GM19324 (cell line): ENCODE results near the gene PDE4D.

Source experiments
- ATAC-seq: cut with Tn5 transposase; IDR thresholded peaks from one replicate; pipeline ENCODE4 v1.9.1; 2021; ENCODE audit warnings: mild to moderate bottlenecking, moderate library complexity; ENCODE audit not compliant: unreplicated experiment, low FRiP score

Gene PDE4D

GRCh38 chr5:59665086-59665831 lies 228.3 kb downstream of the PDE4D start:
- ATAC-seq, result no peak

DNA sequence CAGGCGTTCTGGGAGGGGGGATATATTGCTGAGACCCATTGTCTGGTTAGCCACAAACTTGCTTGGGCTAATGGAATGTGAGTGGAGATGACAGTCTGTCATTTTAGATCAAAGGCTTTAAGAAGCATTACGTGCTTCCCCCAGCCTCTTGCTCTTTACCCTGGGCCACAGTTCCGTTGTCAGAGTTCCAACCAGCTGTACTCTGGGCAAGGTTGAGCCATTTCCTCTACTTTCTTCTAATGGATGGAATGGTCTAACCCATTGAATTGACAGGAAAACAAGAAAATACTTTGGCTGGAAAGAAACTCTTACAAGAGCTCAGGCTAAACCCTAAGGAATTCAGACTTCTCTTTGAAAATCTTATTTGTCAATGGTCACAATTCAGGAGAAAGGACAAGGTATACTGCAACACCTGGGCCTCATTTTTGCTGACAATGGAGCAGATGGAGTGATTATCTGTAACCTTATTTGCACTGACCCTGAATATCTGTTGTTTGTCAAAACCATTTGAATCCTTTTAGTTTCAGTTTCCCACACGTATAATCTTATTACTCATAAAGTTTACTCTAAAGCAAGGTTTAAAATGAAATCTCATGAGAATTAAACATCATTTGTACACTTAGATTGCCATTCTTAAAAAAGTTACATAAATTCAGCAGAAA lies 231.4 kb downstream of the PDE4D start:
- ATAC-seq, result no peak

DNA sequence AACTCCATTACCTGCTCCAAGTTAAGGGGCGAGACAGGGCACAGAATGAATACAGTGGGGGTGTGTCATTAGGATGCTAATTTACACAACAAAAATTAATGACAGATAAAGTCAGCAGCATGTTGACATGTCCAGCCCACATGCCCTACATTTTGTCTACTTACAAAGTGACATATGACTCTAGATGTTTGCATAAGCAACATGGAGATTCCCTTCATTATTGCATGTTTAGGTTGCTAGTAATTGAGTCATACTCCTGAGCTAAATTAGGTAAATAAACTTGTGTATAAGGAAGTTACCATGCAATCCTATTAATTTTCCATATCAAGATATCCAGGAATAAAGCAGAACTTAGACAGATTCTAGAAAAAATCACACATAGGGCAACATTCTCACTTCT lies 232.2 kb downstream of the PDE4D start:
- ATAC-seq, result no peak

GRCh38 chr5:59660737-59661136 lies 232.8 kb downstream of the PDE4D start:
- no peak for ATAC-seq

- no peak for ATAC-seq
Observed at GRCh38 chr5:59656351-59657254, 236.9 kb downstream of the PDE4D start.

GRCh38 chr5:59655693-59656309 lies 237.7 kb downstream of the PDE4D start:
- ATAC-seq, result no peak

- ATAC-seq, result no peak
Observed at GRCh38 chr5:59654691-59655090, 238.8 kb downstream of the PDE4D start.

- ATAC-seq, result no peak
Observed at GRCh38 chr5:59652449-59652848, 241.1 kb downstream of the PDE4D start.

GRCh38 chr5:59648949-59649921 lies 244.3 kb downstream of the PDE4D start:
- no peak for ATAC-seq

DNA sequence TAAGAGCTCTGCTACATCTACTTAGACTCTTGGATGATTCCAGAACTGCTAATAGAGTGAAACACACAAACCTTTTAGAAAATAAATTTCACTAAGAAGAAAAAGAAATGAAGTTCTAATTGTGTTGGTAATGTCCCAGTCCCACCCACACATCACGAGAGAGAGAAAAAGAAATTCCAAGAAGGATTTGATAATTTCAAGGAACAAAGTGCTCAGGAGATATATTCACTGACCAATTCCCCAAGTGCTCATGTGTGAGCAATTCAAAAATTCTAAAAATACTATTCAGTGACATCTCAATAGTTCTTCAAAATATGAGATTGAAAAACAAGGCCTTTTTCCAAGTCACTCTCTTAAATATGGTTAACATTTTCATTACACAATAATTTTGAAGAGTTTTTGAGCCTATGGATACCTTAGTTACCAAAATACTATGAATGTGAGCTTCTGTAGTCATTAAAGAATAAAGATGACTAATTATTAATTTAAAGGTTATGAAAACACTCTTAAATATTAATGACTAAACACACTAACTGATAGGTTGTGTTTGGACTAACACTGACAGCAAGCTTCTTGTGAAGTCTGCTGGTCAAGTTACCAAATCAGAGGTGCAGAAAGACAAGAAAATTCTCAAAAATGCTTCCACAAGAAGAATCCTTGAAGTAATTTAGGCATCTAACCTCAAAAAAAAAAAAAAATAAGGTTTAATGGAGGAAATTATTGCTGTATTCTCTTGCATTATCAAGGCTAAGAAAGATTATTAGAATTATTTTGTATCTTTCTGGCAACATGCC lies 245.3 kb downstream of the PDE4D start:
- ATAC-seq, result no peak

- ATAC-seq, result no peak
Observed at GRCh38 chr5:59645380-59645779, 248.1 kb downstream of the PDE4D start.

DNA sequence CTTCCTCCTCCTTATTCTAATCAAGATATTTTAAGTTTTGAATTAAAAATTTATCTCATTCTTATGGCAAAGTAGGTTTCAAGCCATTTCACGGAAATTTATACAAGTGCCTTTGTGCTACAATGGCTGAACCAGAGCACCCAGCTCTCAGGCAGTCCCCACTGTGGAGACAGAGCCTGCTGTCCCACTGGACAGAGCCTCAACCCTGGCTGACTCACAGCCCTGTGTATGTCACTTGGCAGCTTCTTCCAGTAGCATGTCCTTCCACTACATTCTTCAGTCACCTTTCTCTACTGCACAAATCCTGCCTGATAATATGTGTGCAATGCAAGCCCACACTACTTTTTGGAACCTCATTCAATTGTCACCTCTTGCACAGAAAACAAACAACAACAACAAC lies 253.1 kb downstream of the PDE4D start:
- ATAC-seq, result no peak

- no peak for ATAC-seq
Observed at GRCh38 chr5:59637884-59638580, 255.5 kb downstream of the PDE4D start.

DNA sequence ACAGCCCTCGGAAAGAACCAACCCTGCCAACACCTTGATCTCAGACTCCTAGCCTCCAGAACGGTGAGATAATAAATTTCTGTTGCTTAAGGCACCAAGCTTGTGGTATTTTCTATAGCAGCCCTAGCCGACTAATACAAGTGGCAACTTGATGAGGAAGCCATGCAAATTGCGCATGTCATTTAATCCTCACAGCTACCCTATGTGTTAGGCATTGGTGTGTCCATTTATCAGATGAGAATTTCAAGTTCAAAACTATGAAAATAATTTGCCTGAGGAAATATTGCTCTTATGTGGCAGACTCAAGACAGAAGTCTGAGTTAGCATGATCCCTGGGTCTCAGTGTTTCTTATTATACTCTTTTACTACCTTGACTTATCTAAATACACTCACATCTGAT lies 264.0 kb downstream of the PDE4D start:
- ATAC-seq, result no peak

DNA sequence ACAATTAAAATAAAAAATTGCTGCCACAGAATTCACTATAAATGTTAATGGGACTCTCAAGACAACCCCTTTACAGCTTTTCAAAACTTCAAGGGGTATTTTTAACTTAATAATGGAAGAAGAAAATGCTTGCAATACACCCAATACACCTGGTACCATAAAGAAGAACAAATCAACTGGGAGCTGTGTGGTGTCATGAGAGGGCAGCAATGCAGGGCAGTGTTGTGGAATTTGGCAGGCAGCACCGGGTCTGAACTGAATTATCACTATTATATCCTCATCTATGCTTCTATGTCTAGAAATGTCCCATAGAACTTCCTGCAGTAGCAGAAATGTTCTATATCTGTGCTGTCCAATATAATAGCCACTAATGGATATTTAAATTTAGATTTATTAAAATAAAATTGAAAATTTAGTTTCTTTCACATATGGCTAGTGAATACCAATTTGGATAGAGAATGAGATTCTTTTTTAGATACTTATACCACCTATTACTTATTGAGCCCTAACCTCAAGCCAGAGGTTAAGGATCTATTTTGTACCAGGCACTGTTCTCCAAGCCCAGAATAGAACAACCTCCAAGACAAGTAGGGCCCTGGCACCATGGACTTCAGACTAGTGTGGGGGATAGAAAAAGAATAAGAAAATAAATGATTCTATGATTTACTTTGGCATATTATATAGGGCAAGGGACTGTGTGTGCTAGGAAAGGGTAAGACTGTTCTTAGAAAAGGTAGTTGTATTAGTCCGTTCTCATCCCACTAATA lies 265.3 kb downstream of the PDE4D start:
- no peak for ATAC-seq

DNA sequence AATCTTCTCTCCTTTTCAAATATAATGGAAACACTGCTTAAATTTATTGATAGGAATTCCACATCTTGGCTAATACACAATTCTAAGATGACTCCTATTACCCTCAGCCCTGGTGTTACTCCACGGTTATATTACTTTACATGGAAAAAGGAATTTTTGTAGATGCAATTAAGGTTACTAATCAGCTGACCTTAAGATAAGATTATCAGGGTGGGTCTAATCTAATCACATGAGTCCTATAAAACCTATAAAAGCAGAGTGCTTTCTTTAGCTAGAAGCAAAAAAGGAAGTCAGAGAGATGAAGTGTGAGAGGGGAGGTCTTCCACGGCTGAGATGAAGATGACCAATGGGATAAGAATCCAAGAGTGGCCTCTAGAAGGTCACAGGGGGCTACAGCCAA lies 268.6 kb downstream of the PDE4D start:
- no peak for ATAC-seq

DNA sequence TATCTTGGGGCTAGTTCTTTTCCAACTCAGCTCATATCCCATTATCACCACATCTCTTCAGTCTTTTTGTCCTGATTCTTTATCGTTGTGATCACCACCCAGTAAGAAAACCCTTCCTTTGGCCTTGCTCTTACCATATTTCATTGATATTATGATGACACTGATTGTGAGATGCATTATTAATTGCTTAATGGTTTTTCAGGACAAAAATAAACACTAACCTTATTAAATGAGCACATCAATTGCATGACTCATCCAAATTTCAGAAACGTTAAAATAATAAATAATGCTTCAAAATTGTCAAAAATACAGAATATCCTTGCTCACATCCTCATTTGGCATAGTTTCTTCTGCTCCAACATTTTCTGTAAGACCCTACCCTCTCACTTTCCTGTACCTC lies 270.7 kb downstream of the PDE4D start:
- ATAC-seq, result no peak

- no peak for ATAC-seq
Observed at GRCh38 chr5:59621477-59621876, 272.0 kb downstream of the PDE4D start.
